WTC11 (cell line): ENCODE data around the gene ZMYM5. TPM values are rescaled to one million over a fixed set of nuclear protein-coding genes. Genes with fewer than 3 reads are reported as not detected.

ENCODE experiments used
- ATAC-seq: fragments of 200-7000 bp; cut with Tn5 transposase; 2 replicates; pipeline ENCODE4 v1.10.0; 2021; ENCODE audit warnings: mild to moderate bottlenecking, moderate library complexity
- Bru-seq: library from RNA; stranded (reverse); fragments of 400-500 nt; gene quantifications from one replicate; lab custom pipeline; 2021; lab: Mats Ljungman, UMichigan
- CTCF ChIA-PET: fragments of 300-600 bp; sonication (Branson Sonifier 250); formaldehyde crosslinking; loops from one replicate; lab custom pipeline; 2021; ENCODE audit warnings: antibody characterized with exemption; lab: Charles Lee
- POLR2A ChIA-PET: fragments of 350-600 bp; sonication (Branson Sonifier 250); formaldehyde crosslinking; loops from one replicate; lab custom pipeline; 2021; ENCODE audit warnings: antibody characterized with exemption; lab: Charles Lee
- DNase-seq: peaks from one replicate; pipeline ENCODE4 v3.0.0; 2021; ENCODE audit warnings: low spot score
- H3K27ac Mint-ChIP-seq: 2 replicates; pipeline ENCODE4 v1.8.0; 2021; ENCODE audit warnings: mixed read lengths
- H3K27me3 Mint-ChIP-seq: 2 replicates; pipeline ENCODE4 v1.8.0; 2021; ENCODE audit warnings: low read depth, mild to moderate bottlenecking, moderate library complexity, mixed read lengths
- H3K36me3 Mint-ChIP-seq: 2 replicates; pipeline ENCODE4 v1.8.0; 2021; ENCODE audit warnings: mixed read lengths
- H3K4me1 Mint-ChIP-seq: 2 replicates; pipeline ENCODE4 v1.8.0; 2022; ENCODE audit warnings: mixed read lengths
- H3K4me3 Mint-ChIP-seq: 2 replicates; pipeline ENCODE4 v1.8.0; 2021; ENCODE audit warnings: mild to moderate bottlenecking, moderate library complexity, mixed read lengths
- H3K9me3 Mint-ChIP-seq: 2 replicates; pipeline ENCODE4 v1.8.0; 2021; ENCODE audit warnings: mixed read lengths
- AR ChIP-seq: fragments of 250-450 bp; sonication (Bioruptor Pico); IDR thresholded peaks from 2 replicates; pipeline ENCODE4 v1.9.0; 2021; ENCODE audit warnings: mild to moderate bottlenecking
- ATF6 ChIP-seq: sonication (generic); formaldehyde crosslinking; IDR thresholded peaks from 2 replicates; pipeline ENCODE4 v1.8.1; 2023; ENCODE audit warnings: mild to moderate bottlenecking, missing genetic modification reagents
- EMX1 ChIP-seq: fragments of 250-450 bp; sonication (Bioruptor Pico); IDR thresholded peaks from 2 replicates; pipeline ENCODE4 v1.8.0; 2021; ENCODE audit warnings: mild to moderate bottlenecking
- ETV6 ChIP-seq: sonication (generic); formaldehyde crosslinking; IDR thresholded peaks from 2 replicates; pipeline ENCODE4 v1.8.1; 2022; ENCODE audit warnings: mild to moderate bottlenecking, missing genetic modification reagents
- GABPB1 ChIP-seq: sonication (generic); formaldehyde crosslinking; IDR thresholded peaks from 2 replicates; pipeline ENCODE4 v1.8.1; 2023; ENCODE audit warnings: mild to moderate bottlenecking, missing genetic modification reagents
- HMGA2 ChIP-seq: fragments of 250-450 bp; sonication (Bioruptor Pico); IDR thresholded peaks from 2 replicates; pipeline ENCODE4 v1.4.0; 2021; ENCODE audit warnings: mild to moderate bottlenecking, moderate library complexity
- IRF2 ChIP-seq: sonication (generic); formaldehyde crosslinking; IDR thresholded peaks from 2 replicates; pipeline ENCODE4 v1.8.0; 2022; ENCODE audit warnings: low read depth, missing genetic modification reagents, borderline replicate concordance
- JUN ChIP-seq: sonication (generic); formaldehyde crosslinking; IDR thresholded peaks from 2 replicates; pipeline ENCODE4 v1.8.0; 2023; ENCODE audit warnings: mild to moderate bottlenecking, missing genetic modification reagents
- KAT7 ChIP-seq: sonication (generic); formaldehyde crosslinking; IDR thresholded peaks from 2 replicates; pipeline ENCODE4 v1.8.1; 2023; ENCODE audit warnings: missing genetic modification reagents, mild to moderate bottlenecking, borderline replicate concordance
- NR3C1 ChIP-seq: sonication (generic); formaldehyde crosslinking; conservative IDR thresholded peaks from 2 replicates; pipeline ENCODE4 v1.8.1; 2023; ENCODE audit warnings: low read depth, mild to moderate bottlenecking, missing genetic modification reagents
- PRDM15 ChIP-seq: sonication (generic); formaldehyde crosslinking; IDR thresholded peaks from 2 replicates; pipeline ENCODE4 v1.8.0; 2022; ENCODE audit warnings: missing genetic modification reagents
- SMAD4 ChIP-seq: sonication (generic); formaldehyde crosslinking; IDR thresholded peaks from 2 replicates; pipeline ENCODE4 v1.8.0; 2022; ENCODE audit warnings: mild to moderate bottlenecking, missing genetic modification reagents
- SOX15 ChIP-seq: fragments of 250-450 bp; sonication (Bioruptor Pico); IDR thresholded peaks from 2 replicates; pipeline ENCODE4 v1.9.0; 2021; ENCODE audit warnings: mild to moderate bottlenecking
- SP1 ChIP-seq: sonication (generic); formaldehyde crosslinking; conservative IDR thresholded peaks from 2 replicates; pipeline ENCODE4 v1.8.1; 2022; ENCODE audit warnings: missing genetic modification reagents
- TEAD4 ChIP-seq: sonication (generic); formaldehyde crosslinking; IDR thresholded peaks from 2 replicates; pipeline ENCODE4 v1.8.0; 2022; ENCODE audit warnings: mild to moderate bottlenecking, missing genetic modification reagents
- ZNF219 ChIP-seq: sonication (generic); formaldehyde crosslinking; IDR thresholded peaks from 2 replicates; pipeline ENCODE4 v1.8.0; 2023; ENCODE audit warnings: missing genetic modification reagents, mild to moderate bottlenecking, borderline replicate concordance
- ZNF263 ChIP-seq: sonication (generic); formaldehyde crosslinking; IDR thresholded peaks from 2 replicates; pipeline ENCODE4 v1.8.1; 2022; ENCODE audit warnings: low read depth, mild to moderate bottlenecking, moderate library complexity, missing genetic modification reagents
- ZNF317 ChIP-seq: sonication (generic); formaldehyde crosslinking; IDR thresholded peaks from 2 replicates; pipeline ENCODE4 v1.8.1; 2023; ENCODE audit warnings: low read depth, mild to moderate bottlenecking, moderate library complexity, missing genetic modification reagents, borderline replicate concordance
- ZNF423 ChIP-seq: fragments of 250-450 bp; sonication (Bioruptor Pico); IDR thresholded peaks from 2 replicates; pipeline ENCODE4 v2.1.2; 2022; ENCODE audit warnings: mild to moderate bottlenecking, moderate library complexity
- long read RNA-seq, 3 experiments: library from RNA in 1 of 3; library from capped mRNA in 1 of 3; library from polyadenylated mRNA in 1 of 3; unstranded in 2 of 3; stranded (forward) in 1 of 3; transcript quantifications; one replicate each; pipeline ENCODE4 v2.0.0, GENCODE V29; 2021
- total RNA-seq: library from RNA; stranded (reverse); gene quantifications from 3 replicates; pipeline ENCODE4 v1.2.3, GENCODE V29; 2021
- TF ChIP-seq, protein P1 (sequence below): sonication (generic); formaldehyde crosslinking; IDR thresholded peaks from 2 replicates; pipeline ENCODE4 v1.8.0; 2022; ENCODE audit warnings: mild to moderate bottlenecking, missing genetic modification reagents
- TF ChIP-seq, protein P2 (sequence below): sonication (generic); formaldehyde crosslinking; IDR thresholded peaks from 2 replicates; pipeline ENCODE4 v1.8.1; 2023; ENCODE audit warnings: mild to moderate bottlenecking, missing genetic modification reagents, borderline replicate concordance

Gene ZMYM5
- 10.1 to 10.7 TPM (median 10.3 TPM) in 3 replicates for total RNA-seq
- Bru-seq, nascent RNA = percentile 77 among the genes with signal in this experiment
- long read RNA-seq, experiment 1, transcript ZMYM5-202 (6 exons, 1,382 nt) = minor isoform, 8 of 55 reads
- long read RNA-seq, experiment 1, transcript ZMYM5-201 (8 exons, 3,268 nt) = major isoform, 17 of 55 reads
- long read RNA-seq, experiment 1, partial matches to known transcripts = 8 of 55 reads
- long read RNA-seq, experiment 1, other reads (novel, unspliced or antisense) = 17 of 55 reads
- long read RNA-seq, experiment 2, partial matches to known transcripts = 0 of 12 reads
- long read RNA-seq, experiment 2, other reads (novel, unspliced or antisense) = 5 of 12 reads
- long read RNA-seq, experiment 3, transcript ZMYM5-203 (5 exons, 1,092 nt) = major isoform, 17 of 43 reads
- long read RNA-seq, experiment 3, transcript ZMYM5-202 (6 exons, 1,382 nt) = minor isoform, 12 of 43 reads
- long read RNA-seq, experiment 3, partial matches to known transcripts = 4 of 43 reads
- long read RNA-seq, experiment 3, other reads (novel, unspliced or antisense) = 7 of 43 reads

DNA sequence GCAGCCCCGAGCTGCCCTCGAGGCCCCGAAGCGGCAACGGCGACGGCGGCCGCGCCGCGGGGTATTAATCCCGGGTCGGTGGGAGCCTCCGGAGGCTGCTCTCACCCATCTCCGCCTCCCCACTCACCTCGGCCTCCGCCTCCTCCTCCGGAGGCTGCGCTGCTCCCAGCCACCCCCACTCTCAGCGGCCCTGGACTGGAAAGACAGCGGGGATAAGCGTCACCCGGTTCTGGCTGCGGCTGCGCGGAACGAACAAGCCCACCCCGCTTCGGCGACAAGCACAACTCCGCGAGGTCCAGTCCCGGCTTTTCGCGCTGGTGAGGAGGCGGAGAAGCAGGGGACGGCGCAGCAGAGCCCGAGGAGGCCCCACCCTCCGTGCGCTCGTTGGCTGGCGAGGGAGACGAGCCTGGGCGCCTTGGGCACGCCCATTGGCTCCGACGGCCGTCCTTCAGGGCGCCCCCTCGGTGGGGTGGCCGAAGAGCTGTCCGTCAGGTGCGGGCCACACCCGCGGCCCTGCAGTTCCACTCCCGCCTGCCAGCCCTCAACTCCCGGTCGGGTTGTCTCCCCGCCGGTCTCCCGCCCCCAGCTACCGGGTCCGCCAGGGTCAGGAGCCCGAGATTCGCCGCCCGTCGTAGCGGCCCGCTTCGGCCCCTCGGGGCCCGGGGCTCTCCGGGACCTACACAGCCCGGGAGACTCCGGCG is at the start of gene ZMYM5:
Gene ZMYM5, minus strand, starts transcription at position 327 of the 701 bp plus-strand sequence. CDS start 11,469 bp downstream, outside the sequence.
- peaks cover 9% of the 10 kb centered on the region for H3K36me3 Mint-ChIP-seq
- ChIA-PET POLR2A (interaction anchor here (0.6 to 2.7 kb wide), 11 partner anchors 11 to 1431 kb away, joined by 3 to 7 read pairs (median 4); partner anchors contain the start of gene PSPC1), CTCF (interaction anchor here (0.6 to 2.4 kb wide), 9 partner anchors 26 to 122 kb away, joined by 3 to 9 read pairs (median 5); no protein-coding TSS in a partner anchor)
- ATAC-seq = peak; percentile 94
- H3K27ac Mint-ChIP-seq = peak within 1 kb of the TSS; percentile 97
- no peaks in the 10 kb centered on the region; the same call in 1 of the 2 replicates for H3K27me3 Mint-ChIP-seq
- peak; percentile 98 for DNase-seq
- H3K9me3 Mint-ChIP-seq = no peaks in the 10 kb centered on the region
- peak within 1 kb of the TSS; percentile 96 for H3K4me3 Mint-ChIP-seq
- H3K4me1 Mint-ChIP-seq = peaks cover 24% of the 10 kb centered on the region
- TF ChIP-seq TEAD4 (CRISPR knock-in tag) = no peak
- TF ChIP-seq, protein P1, sequence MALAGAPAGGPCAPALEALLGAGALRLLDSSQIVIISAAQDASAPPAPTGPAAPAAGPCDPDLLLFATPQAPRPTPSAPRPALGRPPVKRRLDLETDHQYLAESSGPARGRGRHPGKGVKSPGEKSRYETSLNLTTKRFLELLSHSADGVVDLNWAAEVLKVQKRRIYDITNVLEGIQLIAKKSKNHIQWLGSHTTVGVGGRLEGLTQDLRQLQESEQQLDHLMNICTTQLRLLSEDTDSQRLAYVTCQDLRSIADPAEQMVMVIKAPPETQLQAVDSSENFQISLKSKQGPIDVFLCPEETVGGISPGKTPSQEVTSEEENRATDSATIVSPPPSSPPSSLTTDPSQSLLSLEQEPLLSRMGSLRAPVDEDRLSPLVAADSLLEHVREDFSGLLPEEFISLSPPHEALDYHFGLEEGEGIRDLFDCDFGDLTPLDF = no peak
- TF ChIP-seq ZNF317 (CRISPR knock-in tag) = no peak
- no peak for TF ChIP-seq SOX15
- TF ChIP-seq HMGA2 = no peak
- peak; percentile 51; the same call in 1 of the 2 replicates for TF ChIP-seq ETV6 (CRISPR knock-in tag)
- TF ChIP-seq ZNF423 = no peak
- 0 out of 2 replicates have a peak, but pooled peaks have one; percentile 24 for TF ChIP-seq GABPB1 (CRISPR knock-in tag)
- no peak for TF ChIP-seq KAT7 (CRISPR knock-in tag)
- TF ChIP-seq NR3C1 (CRISPR knock-in tag) = no peak
- peak; percentile 79 for TF ChIP-seq SP1
- no peak for TF ChIP-seq ZNF219 (CRISPR knock-in tag)
- no peak for TF ChIP-seq JUN (CRISPR knock-in tag)
- no peak for TF ChIP-seq IRF2 (CRISPR knock-in tag)
- TF ChIP-seq EMX1 (CRISPR knock-in tag) = no peak
- no peak for TF ChIP-seq ZNF263
- TF ChIP-seq, protein P2, sequence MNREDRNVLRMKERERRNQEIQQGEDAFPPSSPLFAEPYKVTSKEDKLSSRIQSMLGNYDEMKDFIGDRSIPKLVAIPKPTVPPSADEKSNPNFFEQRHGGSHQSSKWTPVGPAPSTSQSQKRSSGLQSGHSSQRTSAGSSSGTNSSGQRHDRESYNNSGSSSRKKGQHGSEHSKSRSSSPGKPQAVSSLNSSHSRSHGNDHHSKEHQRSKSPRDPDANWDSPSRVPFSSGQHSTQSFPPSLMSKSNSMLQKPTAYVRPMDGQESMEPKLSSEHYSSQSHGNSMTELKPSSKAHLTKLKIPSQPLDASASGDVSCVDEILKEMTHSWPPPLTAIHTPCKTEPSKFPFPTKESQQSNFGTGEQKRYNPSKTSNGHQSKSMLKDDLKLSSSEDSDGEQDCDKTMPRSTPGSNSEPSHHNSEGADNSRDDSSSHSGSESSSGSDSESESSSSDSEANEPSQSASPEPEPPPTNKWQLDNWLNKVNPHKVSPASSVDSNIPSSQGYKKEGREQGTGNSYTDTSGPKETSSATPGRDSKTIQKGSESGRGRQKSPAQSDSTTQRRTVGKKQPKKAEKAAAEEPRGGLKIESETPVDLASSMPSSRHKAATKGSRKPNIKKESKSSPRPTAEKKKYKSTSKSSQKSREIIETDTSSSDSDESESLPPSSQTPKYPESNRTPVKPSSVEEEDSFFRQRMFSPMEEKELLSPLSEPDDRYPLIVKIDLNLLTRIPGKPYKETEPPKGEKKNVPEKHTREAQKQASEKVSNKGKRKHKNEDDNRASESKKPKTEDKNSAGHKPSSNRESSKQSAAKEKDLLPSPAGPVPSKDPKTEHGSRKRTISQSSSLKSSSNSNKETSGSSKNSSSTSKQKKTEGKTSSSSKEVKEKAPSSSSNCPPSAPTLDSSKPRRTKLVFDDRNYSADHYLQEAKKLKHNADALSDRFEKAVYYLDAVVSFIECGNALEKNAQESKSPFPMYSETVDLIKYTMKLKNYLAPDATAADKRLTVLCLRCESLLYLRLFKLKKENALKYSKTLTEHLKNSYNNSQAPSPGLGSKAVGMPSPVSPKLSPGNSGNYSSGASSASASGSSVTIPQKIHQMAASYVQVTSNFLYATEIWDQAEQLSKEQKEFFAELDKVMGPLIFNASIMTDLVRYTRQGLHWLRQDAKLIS (CRISPR knock-in tag) = no peak
- peak; percentile 99 for TF ChIP-seq PRDM15 (CRISPR knock-in tag)
- no peak for TF ChIP-seq ATF6
- TF ChIP-seq AR (CRISPR knock-in tag) = no peak
- TF ChIP-seq SMAD4 = no peak
